Kidney tubule cell (primary cell): ENCODE measurements around the gene RNF225.
"Not testable (repeated sequence)": the region's sequence is repeated elsewhere in the genome, so short reads cannot be mapped to it uniquely, and the experiment has no call there.

Experiments used
- DNase-seq: peaks from one replicate; pipeline ENCODE4 v3.0.0-alpha.2; 2018; ENCODE audit warnings: low spot score

RNF225 gene

GRCh38 chr19:58395220-58395978 lies at the start of gene RNF225:
Gene RNF225 (plus strand): TSS chr19:58395656. CDS start chr19:58396090, 434 bp downstream.
- DNase-seq, result peak; percentile 47

GRCh38 chr19:58346961-58347929 lies 48.2 kb upstream of the RNF225 start:
- peak; percentile 24 for DNase-seq

GRCh38 chr19:58348080-58348479 lies 47.4 kb upstream of the RNF225 start:
- DNase-seq, result not testable (repeated sequence)

GRCh38 chr19:58349590-58349989 lies 45.9 kb upstream of the RNF225 start:
- DNase-seq, result no peak

GRCh38 chr19:58350001-58350861 lies 45.2 kb upstream of the RNF225 start:
- DNase-seq, result peak; percentile 12

GRCh38 chr19:58350871-58351557 lies 44.4 kb upstream of the RNF225 start:
- DNase-seq, result no peak

GRCh38 chr19:58351558-58351878 lies 43.9 kb upstream of the RNF225 start:
- no peak for DNase-seq

- no peak for DNase-seq
Observed at GRCh38 chr19:58351990-58352755, 43.3 kb upstream of the RNF225 start.

- DNase-seq, result no peak
Observed at GRCh38 chr19:58352760-58353671, 42.4 kb upstream of the RNF225 start, which contains the start of gene A1BG. Gene A1BG (minus strand): TSS chr19:58353492. CDS start chr19:58353437, 55 bp downstream.

- no peak for DNase-seq
Observed at GRCh38 chr19:58353717-58354477, 41.6 kb upstream of the RNF225 start.

GRCh38 chr19:58354478-58355030 lies 40.9 kb upstream of the RNF225 start:
- no peak for DNase-seq

- no peak for DNase-seq
Observed at GRCh38 chr19:58355215-58355796, 40.1 kb upstream of the RNF225 start.

- no peak for DNase-seq
Observed at GRCh38 chr19:58355908-58356765, 39.3 kb upstream of the RNF225 start.

GRCh38 chr19:58356766-58357480 lies 38.5 kb upstream of the RNF225 start:
- DNase-seq, result no peak

GRCh38 chr19:58357481-58358145 lies 37.8 kb upstream of the RNF225 start:
- DNase-seq, result no peak

- DNase-seq, result peak; percentile 60
Observed at GRCh38 chr19:58361900-58362271, 33.6 kb upstream of the RNF225 start.
